H1 (cell line): ENCODE data around the gene RNF144A. TPM values are rescaled to one million over a fixed set of nuclear protein-coding genes. Genes with fewer than 3 reads are reported as not detected.

Experiments
- CTCF ChIA-PET: fragments of 300-600 bp; sonication (Branson Sonifier 250); formaldehyde crosslinking; loops from one replicate; lab custom pipeline; 2021; ENCODE audit not compliant: partially characterized antibody; lab: Charles Lee
- POLR2A ChIA-PET: fragments of 300-600 bp; sonication (Branson Sonifier 250); formaldehyde crosslinking; loops from one replicate; lab custom pipeline; 2021; ENCODE audit warnings: inconsistent platforms; ENCODE audit not compliant: partially characterized antibody; lab: Charles Lee
- DNase-seq, 2 experiments: peaks; one replicate each; pipeline versions ENCODE4 v3.0.0 to v3.0.0-alpha.2; 2010 to 2022; ENCODE audit warnings: low spot score in 2 of 2, low read depth in 1 of 2, mixed read lengths in 1 of 2
- FAIRE-seq: peaks from 2 replicates; lab custom pipeline; 2011; peaks lifted over from hg19 to GRCh38; lab: Jason Lieb, UNC
- H2AFZ ChIP-seq: 2 replicates; pipeline ENCODE4 v1.8.1; 2012; ENCODE audit warnings: low read length, inconsistent platforms
- H2AK5ac ChIP-seq: 2 replicates; pipeline ENCODE4 v1.6.1; 2013; ENCODE audit warnings: low read depth, low read length
- H2BK120ac ChIP-seq: replicated peaks from 2 replicates; pipeline ENCODE3; 2013; ENCODE audit warnings: low read depth, low read length, inconsistent platforms
- H2BK12ac ChIP-seq: 2 replicates; pipeline ENCODE4 v1.6.1; 2013; ENCODE audit warnings: low read depth, low read length
- H2BK15ac ChIP-seq: 2 replicates; pipeline ENCODE4 v1.6.1; 2013; ENCODE audit warnings: low read length
- H2BK20ac ChIP-seq: 2 replicates; pipeline ENCODE4 v1.6.1; 2013; ENCODE audit warnings: low read length
- H2BK5ac ChIP-seq: 2 replicates; pipeline ENCODE4 v1.6.1; 2013; ENCODE audit warnings: low read depth, low read length
- H3K14ac ChIP-seq: 2 replicates; pipeline ENCODE4 v1.6.1; 2013; ENCODE audit warnings: inconsistent platforms; ENCODE audit not compliant: insufficient read length
- H3K18ac ChIP-seq: 2 replicates; pipeline ENCODE4 v1.6.1; 2013; ENCODE audit warnings: low read length; ENCODE audit errors: extremely low read depth
- H3K23ac ChIP-seq: 2 replicates; pipeline ENCODE4 v1.6.1; 2013; ENCODE audit warnings: inconsistent platforms; ENCODE audit not compliant: insufficient read length
- H3K23me2 ChIP-seq: 2 replicates; pipeline ENCODE4 v1.6.1; 2013; ENCODE audit warnings: low read depth, low read length
- H3K27ac ChIP-seq: 2 replicates; pipeline ENCODE4 v1.6.1; 2011; ENCODE audit warnings: low read depth, low read length, inconsistent platforms
- H3K27me3 ChIP-seq, 4 experiments: replicated peaks in 1 of 4; 1 replicate in 1 of 4; 2 replicates in 3 of 4; pipeline versions ENCODE4 v1.6.1 to v1.8.1; 2011 to 2013; ENCODE audit warnings: low read length in 3 of 4, mild to moderate bottlenecking in 3 of 4, inconsistent platforms in 2 of 4, mixed read lengths in 2 of 4, moderate library complexity in 1 of 4; ENCODE audit not compliant: control insufficient read depth in 3 of 4, insufficient read depth in 3 of 4; ENCODE audit errors: extremely low read depth in 1 of 4
- H3K36me3 ChIP-seq, 4 experiments: 2 replicates each; pipeline versions ENCODE4 v1.6.1 to v1.8.1; 2011 to 2013; ENCODE audit warnings: mild to moderate bottlenecking in 4 of 4, low read length in 3 of 4, moderate library complexity in 2 of 4, control low read depth in 1 of 4, inconsistent platforms in 1 of 4; ENCODE audit not compliant: insufficient read depth in 4 of 4, control insufficient read depth in 2 of 4
- H3K4ac ChIP-seq: replicated peaks from 2 replicates; pipeline ENCODE3; 2013; ENCODE audit warnings: low read length, low read depth, mixed read lengths, inconsistent platforms; ENCODE audit not compliant: insufficient read length
- H3K4me1 ChIP-seq, 4 experiments: replicated peaks in 1 of 4; 1 replicate in 1 of 4; 2 replicates in 3 of 4; pipeline versions ENCODE4 v1.6.1 to v1.8.1; 2011 to 2013; ENCODE audit warnings: low read length in 3 of 4, inconsistent platforms in 2 of 4, mixed read lengths in 1 of 4; ENCODE audit not compliant: insufficient read depth in 4 of 4, control insufficient read depth in 3 of 4
- H3K4me2 ChIP-seq, 2 experiments: 2 replicates each; pipeline versions ENCODE4 v1.6.1 to v1.8.1; 2011 to 2013; ENCODE audit warnings: low read depth in 2 of 2, low read length in 2 of 2, control low read depth in 1 of 2, inconsistent platforms in 1 of 2, mild to moderate bottlenecking in 1 of 2; ENCODE audit not compliant: insufficient read depth in 1 of 2
- H3K4me3 ChIP-seq, 4 experiments: fragments of 200-600, 300-600 bp in 1 of 4; sonication (generic), shearing (Covaris generic), sonication (Bioruptor Twin) in 1 of 4; 2 replicates each; pipeline versions ENCODE4 v1.5.1 to v1.8.1; 2011 to 2016; ENCODE audit warnings: low read length in 4 of 4, low read depth in 3 of 4, control low read depth in 2 of 4, inconsistent platforms in 2 of 4, mild to moderate bottlenecking in 2 of 4, mixed read lengths in 1 of 4, moderate library complexity in 1 of 4; ENCODE audit not compliant: insufficient read depth in 2 of 4; ENCODE audit errors: extremely low read depth in 1 of 4
- H3K56ac ChIP-seq: replicated peaks from 2 replicates; pipeline ENCODE3; 2013; ENCODE audit warnings: low read depth, mild to moderate bottlenecking, mixed read lengths, low read length, inconsistent platforms; ENCODE audit not compliant: insufficient read length
- H3K79me1 ChIP-seq: 2 replicates; pipeline ENCODE4 v1.6.1; 2013; ENCODE audit warnings: low read depth, low read length, control low read depth
- H3K79me2 ChIP-seq, 2 experiments: 2 replicates each; pipeline versions ENCODE4 v1.6.1 to v1.8.1; 2012 to 2013; ENCODE audit warnings: low read length in 2 of 2, mild to moderate bottlenecking in 2 of 2, inconsistent platforms in 1 of 2; ENCODE audit not compliant: insufficient read depth in 2 of 2, control insufficient read depth in 1 of 2
- H3K9ac ChIP-seq, 4 experiments: replicated peaks in 1 of 4; 1 replicate in 1 of 4; 2 replicates in 3 of 4; pipeline versions ENCODE4 v1.6.1 to v1.8.1; 2011 to 2013; ENCODE audit warnings: low read depth in 3 of 4, low read length in 3 of 4, control low read depth in 2 of 4, mild to moderate bottlenecking in 2 of 4, moderate library complexity in 2 of 4, inconsistent platforms in 1 of 4; ENCODE audit errors: extremely low read depth in 1 of 4
- H3K9me3 ChIP-seq, 2 experiments: 2 replicates each; pipeline versions ENCODE4 v1.6.1 to v1.8.1; 2012 to 2013; ENCODE audit warnings: mild to moderate bottlenecking in 2 of 2, moderate library complexity in 2 of 2, control low read depth in 1 of 2, inconsistent platforms in 1 of 2, low read depth in 1 of 2, low read length in 1 of 2, mixed read lengths in 1 of 2; ENCODE audit not compliant: insufficient read depth in 2 of 2
- H4K20me1 ChIP-seq, 2 experiments: replicated peaks in 1 of 2; 2 replicates each; pipeline versions ENCODE3 to v1.8.1; 2011 to 2013; ENCODE audit warnings: inconsistent platforms in 2 of 2, low read length in 2 of 2, mild to moderate bottlenecking in 1 of 2; ENCODE audit not compliant: insufficient read depth in 2 of 2, control insufficient read depth in 1 of 2
- H4K5ac ChIP-seq: 2 replicates; pipeline ENCODE4 v1.6.1; 2013; ENCODE audit warnings: low read length, low read depth, mixed read lengths, inconsistent platforms; ENCODE audit not compliant: insufficient read length
- H4K8ac ChIP-seq: 2 replicates; pipeline ENCODE4 v1.8.0; 2013; ENCODE audit warnings: mild to moderate bottlenecking, moderate library complexity, low read length, inconsistent platforms; ENCODE audit not compliant: insufficient read depth; ENCODE audit errors: extremely low read depth
- H4K91ac ChIP-seq: replicated peaks from 2 replicates; pipeline ENCODE3; 2013; ENCODE audit warnings: low read length, mixed read lengths, inconsistent platforms; ENCODE audit not compliant: insufficient read length
- ASH2L ChIP-seq: fragments of 200-600, 300-600 bp; sonication (generic); IDR thresholded peaks from one replicate; pipeline ENCODE4 v1.7.1; 2017; ENCODE audit warnings: low read length
- BCL11A ChIP-seq, 2 experiments: IDR thresholded peaks; one replicate each; pipeline ENCODE4 v1.6.1; 2011; ENCODE audit warnings: low read depth in 2 of 2, low read length in 2 of 2, mild to moderate bottlenecking in 2 of 2
- BRCA1 ChIP-seq: IDR thresholded peaks from 2 replicates; pipeline ENCODE4 v1.6.1; 2012; ENCODE audit warnings: low read depth, low read length, improper control_type of control experiment
- CEBPB ChIP-seq: IDR thresholded peaks from 2 replicates; pipeline ENCODE4 v1.6.1; 2012; ENCODE audit warnings: low read depth, low read length
- CTBP2 ChIP-seq: IDR thresholded peaks from 2 replicates; pipeline ENCODE4 v1.7.0; 2011; ENCODE audit warnings: borderline replicate concordance, mild to moderate bottlenecking, moderate library complexity, mixed read lengths, low read length; ENCODE audit not compliant: insufficient read depth, insufficient read length
- MAFK ChIP-seq: IDR thresholded peaks from 2 replicates; pipeline ENCODE4 v1.6.1; 2012; ENCODE audit warnings: low read depth, mild to moderate bottlenecking, improper control_type of control experiment, low read length
- NRF1 ChIP-seq: IDR thresholded peaks from 2 replicates; pipeline ENCODE4 v1.6.1; 2011; ENCODE audit warnings: mild to moderate bottlenecking, low read depth, low read length, improper control_type of control experiment
- RFX5 ChIP-seq: IDR thresholded peaks from 2 replicates; pipeline ENCODE4 v1.6.1; 2011; ENCODE audit warnings: low read depth, low read length, improper control_type of control experiment, borderline replicate concordance
- RNF2 ChIP-seq: fragments of 200-900, 300-1000 bp; sonication (generic); IDR thresholded peaks from 2 replicates; pipeline ENCODE4 v1.7.1; 2016; ENCODE audit warnings: borderline replicate concordance, low read depth, mild to moderate bottlenecking, antibody characterized with exemption, low read length; ENCODE audit not compliant: poor library complexity, severe bottlenecking; ENCODE audit errors: missing control alignments
- SIN3A ChIP-seq, 2 experiments: IDR thresholded peaks in 1 of 2; conservative IDR thresholded peaks in 1 of 2; 2 replicates each; pipeline ENCODE4 v1.6.1; 2011 to 2012; ENCODE audit warnings: low read length in 2 of 2, improper control_type of control experiment in 1 of 2, low read depth in 1 of 2, mild to moderate bottlenecking in 1 of 2
- USF2 ChIP-seq: IDR thresholded peaks from 2 replicates; pipeline ENCODE4 v1.6.1; 2011; ENCODE audit warnings: low read length, improper control_type of control experiment
- WGBS, 2 experiments: shearing (Covaris generic) in 1 of 2; methylation state at CpG; one replicate each; pipeline versions ENCODE4 v1.1.6 to v1.1.7; 2013 to 2015; ENCODE audit warnings: low lambda C conversion rate in 2 of 2, mixed read lengths in 2 of 2, inconsistent platforms in 1 of 2, low coverage in 1 of 2, missing lambda C conversion rate in 1 of 2; ENCODE audit not compliant: insufficient replicate concordance in 2 of 2, insufficient coverage in 1 of 2, insufficient read length in 1 of 2; ENCODE audit errors: extremely low coverage in 1 of 2, missing lambda C conversion rate in 1 of 2; 5-methylcytosine and 5-hydroxymethylcytosine counted together
- polyA plus RNA-seq, 7 experiments: library from polyadenylated mRNA; depleted of rRNA in 3 of 7; stranded (reverse) in 5 of 7; unstranded in 2 of 7; fragments of >200 nt in 5 of 7; fragments of 200-250 nt in 2 of 7; gene quantifications; 1 replicate in 5 of 7; 2 replicates in 1 of 7; 4 replicates in 1 of 7; pipeline versions ENCODE4 v1.2.1 to v1.2.3, GENCODE V29; 2011 to 2013; ENCODE audit warnings: missing spikeins in 2 of 7, mixed read lengths in 2 of 7
- total RNA-seq: library from RNA; stranded (reverse); fragmentation: NEBNext Ultra II Directional; extraction: Animal tissue kit (Norgen Biotek cat#: 25700); gene quantifications from 2 replicates; pipeline ENCODE4 v1.2.1, GENCODE V29; 2021
- TF ChIP-seq, protein P1 (sequence below): IDR thresholded peaks from 2 replicates; pipeline ENCODE4 v1.6.1; 2011; ENCODE audit warnings: low read depth, mild to moderate bottlenecking, low read length; ENCODE audit not compliant: insufficient read depth

The RNF144A gene
- total and polyA plus RNA-seq, 2 of the 8 experiments (the other 6 are each of a cell fraction or from before 2014, with no cell fraction given), result 14.0 to 15.0 TPM

- Histone ChIP-seq H2BK5ac (no peak overlapping the region), H3K36me3 (peaks cover 0 to 9% (median 2%) of the 10 kb centered on the region in 4 experiments; a peak in 2 of 8 replicates), H3K18ac (no peak overlapping the region), H3K27me3 (no peaks in the 10 kb centered on the region), H4K20me1 (no peaks in the 10 kb centered on the region), H3K4me1 (peaks cover 0 to 9% (median 2%) of the 10 kb centered on the region in 4 experiments; a peak in 3 of 7 replicates), H4K5ac (no peak overlapping the region), H3K23ac (no peak overlapping the region), H2AFZ (no peak overlapping the region), H3K79me2 (no peaks in the 10 kb centered on the region), H3K56ac (no peak overlapping the region), H3K4me2 (no peak overlapping the region), H4K91ac (no peak overlapping the region), H2BK12ac (no peak overlapping the region), H3K9ac (no peak overlapping the region), H3K27ac (no peak overlapping the region), H2BK15ac (no peak overlapping the region), H4K8ac (0 out of 2 replicates have a peak overlapping the region, but pooled peaks have one; percentile 63), H2BK120ac (no peak overlapping the region), H2AK5ac (no peak overlapping the region), H3K9me3 (no peaks in the 10 kb centered on the region), H3K4ac (no peak overlapping the region), H3K23me2 (no peaks in the 10 kb centered on the region), H3K14ac (no peak overlapping the region), H3K4me3 (no peak overlapping the region), H3K79me1 (no peaks in the 10 kb centered on the region), H2BK20ac (no peak overlapping the region)
- 96% methylated on average over 8 of the region's 8 CpGs; no CpG with 5 or more reads in 1 of the 2 experiments for WGBS, 2 experiments
- FAIRE-seq (no peak), DNase-seq (no peak)
- ChIA-PET CTCF (interaction anchor here (1.0 kb wide), 1 partner anchor 24 kb away, joined by 3 read pairs; no protein-coding TSS in a partner anchor), POLR2A (no interaction called here)
- TF ChIP-seq CEBPB, result no peak
- no peak for TF ChIP-seq BRCA1
- TF ChIP-seq SIN3A (conservative IDR thresholded peaks at IDR 0.05 in 1 of 2, IDR thresholded peaks at IDR 0.05 in 1 of 2; ENCODE audit: low read depth in 1 of 2, low read length in 2 of 2), result no peak
- TF ChIP-seq MAFK, result no peak
- no peak for TF ChIP-seq BCL11A (IDR thresholded peaks at IDR 0.05; ENCODE audit: low read depth in 2 of 2, low read length in 2 of 2)
- no peak for TF ChIP-seq USF2
- TF ChIP-seq CTBP2, result no peak
- TF ChIP-seq RNF2, result no peak
- no peak for TF ChIP-seq ASH2L
- TF ChIP-seq RFX5, result no peak
- no peak for TF ChIP-seq NRF1
- TF ChIP-seq, protein P1, sequence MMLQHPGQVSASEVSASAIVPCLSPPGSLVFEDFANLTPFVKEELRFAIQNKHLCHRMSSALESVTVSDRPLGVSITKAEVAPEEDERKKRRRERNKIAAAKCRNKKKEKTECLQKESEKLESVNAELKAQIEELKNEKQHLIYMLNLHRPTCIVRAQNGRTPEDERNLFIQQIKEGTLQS, result no peak
Observed at GRCh38 chr2:7020468-7020867, 103.3 kb downstream of the RNF144A start.
